ENCODE results near the gene PIH1D1.

DNA sequence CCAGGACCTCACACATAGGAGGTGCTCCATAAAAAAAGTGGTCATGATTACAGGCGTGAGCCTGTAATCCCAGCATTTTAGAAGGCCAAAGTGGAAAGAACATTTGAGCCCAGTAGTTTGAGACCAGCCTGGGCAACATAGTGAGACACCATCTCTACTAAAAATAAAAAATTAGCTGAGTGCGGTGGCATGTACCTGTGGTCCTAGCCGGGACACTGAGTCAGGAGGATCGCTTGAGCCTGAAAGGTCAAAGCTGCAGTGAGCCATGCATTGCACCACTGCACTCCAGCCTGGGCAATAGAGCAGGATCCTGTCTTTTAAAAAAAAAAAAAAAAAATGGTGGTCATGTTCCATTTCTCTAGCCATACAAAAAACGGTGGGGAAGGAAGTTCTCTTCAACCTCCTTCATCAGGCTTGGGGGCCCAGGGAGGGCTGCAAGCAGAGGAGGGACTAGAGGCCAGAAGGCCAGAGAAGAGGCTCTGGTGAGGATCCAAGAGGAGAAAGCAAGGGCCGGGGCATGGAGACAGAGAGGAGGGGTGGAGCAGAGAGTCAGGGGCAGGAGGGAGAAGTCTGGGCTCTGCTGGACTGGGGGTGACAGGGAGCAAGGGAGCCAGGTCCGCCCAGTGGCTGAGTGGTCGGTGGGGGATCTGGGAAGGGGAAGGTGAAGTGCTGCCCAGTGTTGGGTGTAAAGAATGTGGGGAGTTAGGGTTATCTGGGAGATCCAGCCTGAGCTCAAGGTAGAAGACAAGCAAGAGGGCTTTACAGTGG, 54.7 kb downstream of the PIH1D1 start:
- TF ChIP-seq ZNF423 (CRISPR knock-in tag; IDR thresholded peaks at IDR 0.05) (no peak), NFYB (CRISPR knock-in tag; conservative IDR thresholded peaks at IDR 0.05; ENCODE audit: low read depth) (no peak)
- TF ChIP-seq, protein P1, sequence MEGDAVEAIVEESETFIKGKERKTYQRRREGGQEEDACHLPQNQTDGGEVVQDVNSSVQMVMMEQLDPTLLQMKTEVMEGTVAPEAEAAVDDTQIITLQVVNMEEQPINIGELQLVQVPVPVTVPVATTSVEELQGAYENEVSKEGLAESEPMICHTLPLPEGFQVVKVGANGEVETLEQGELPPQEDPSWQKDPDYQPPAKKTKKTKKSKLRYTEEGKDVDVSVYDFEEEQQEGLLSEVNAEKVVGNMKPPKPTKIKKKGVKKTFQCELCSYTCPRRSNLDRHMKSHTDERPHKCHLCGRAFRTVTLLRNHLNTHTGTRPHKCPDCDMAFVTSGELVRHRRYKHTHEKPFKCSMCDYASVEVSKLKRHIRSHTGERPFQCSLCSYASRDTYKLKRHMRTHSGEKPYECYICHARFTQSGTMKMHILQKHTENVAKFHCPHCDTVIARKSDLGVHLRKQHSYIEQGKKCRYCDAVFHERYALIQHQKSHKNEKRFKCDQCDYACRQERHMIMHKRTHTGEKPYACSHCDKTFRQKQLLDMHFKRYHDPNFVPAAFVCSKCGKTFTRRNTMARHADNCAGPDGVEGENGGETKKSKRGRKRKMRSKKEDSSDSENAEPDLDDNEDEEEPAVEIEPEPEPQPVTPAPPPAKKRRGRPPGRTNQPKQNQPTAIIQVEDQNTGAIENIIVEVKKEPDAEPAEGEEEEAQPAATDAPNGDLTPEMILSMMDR (IDR thresholded peaks at IDR 0.05) = no peak
